Breast epithelium (tissue), 3 donors: ENCODE data around the gene CTNNA3.

ENCODE experiments used
- POLR2A ChIP-seq: fragments of 450-650 bp; IDR thresholded peaks from one replicate; pipeline ENCODE4 v1.6.1; 2016; ENCODE audit warnings: antibody characterized with exemption, mild to moderate bottlenecking, moderate library complexity
- POLR2AphosphoS5 ChIP-seq, 3 donors: sonication (generic); formaldehyde crosslinking; IDR thresholded peaks; one replicate each; pipeline ENCODE4 v1.6.1; 2017; ENCODE audit warnings: antibody characterized with exemption in 3 of 3
- TF ChIP-seq, protein P1 (sequence below), 3 donors: fragments of 450-650 bp; IDR thresholded peaks; one replicate each; pipeline ENCODE4 v1.5.1; 2016 to 2017; ENCODE audit warnings: antibody characterized with exemption in 3 of 3, mild to moderate bottlenecking in 3 of 3, moderate library complexity in 3 of 3

DNA sequence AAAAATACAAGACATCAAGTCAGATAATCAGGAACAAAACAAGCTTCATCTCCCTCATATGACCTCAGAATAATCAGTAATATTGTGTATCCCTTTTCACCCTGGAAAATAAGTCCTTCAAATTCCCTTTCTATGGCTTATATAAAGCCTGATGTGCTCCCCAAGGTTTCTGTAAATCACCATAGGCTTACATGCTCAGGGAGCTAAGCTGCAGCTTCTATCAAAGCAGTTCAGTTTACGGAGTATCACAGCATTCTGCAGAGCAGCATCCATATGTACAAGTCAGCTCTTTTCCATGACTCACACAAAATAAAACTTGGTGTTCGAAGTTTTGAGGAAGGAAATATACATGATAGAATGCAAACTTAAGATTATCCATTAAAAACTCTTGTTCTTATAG, 544.5 kb downstream of the CTNNA3 start:
- TF ChIP-seq, protein P1, sequence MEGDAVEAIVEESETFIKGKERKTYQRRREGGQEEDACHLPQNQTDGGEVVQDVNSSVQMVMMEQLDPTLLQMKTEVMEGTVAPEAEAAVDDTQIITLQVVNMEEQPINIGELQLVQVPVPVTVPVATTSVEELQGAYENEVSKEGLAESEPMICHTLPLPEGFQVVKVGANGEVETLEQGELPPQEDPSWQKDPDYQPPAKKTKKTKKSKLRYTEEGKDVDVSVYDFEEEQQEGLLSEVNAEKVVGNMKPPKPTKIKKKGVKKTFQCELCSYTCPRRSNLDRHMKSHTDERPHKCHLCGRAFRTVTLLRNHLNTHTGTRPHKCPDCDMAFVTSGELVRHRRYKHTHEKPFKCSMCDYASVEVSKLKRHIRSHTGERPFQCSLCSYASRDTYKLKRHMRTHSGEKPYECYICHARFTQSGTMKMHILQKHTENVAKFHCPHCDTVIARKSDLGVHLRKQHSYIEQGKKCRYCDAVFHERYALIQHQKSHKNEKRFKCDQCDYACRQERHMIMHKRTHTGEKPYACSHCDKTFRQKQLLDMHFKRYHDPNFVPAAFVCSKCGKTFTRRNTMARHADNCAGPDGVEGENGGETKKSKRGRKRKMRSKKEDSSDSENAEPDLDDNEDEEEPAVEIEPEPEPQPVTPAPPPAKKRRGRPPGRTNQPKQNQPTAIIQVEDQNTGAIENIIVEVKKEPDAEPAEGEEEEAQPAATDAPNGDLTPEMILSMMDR (IDR thresholded peaks at IDR 0.05) = no peak
- no peak for TF ChIP-seq POLR2AphosphoS5 (IDR thresholded peaks at IDR 0.05)
- no peak for TF ChIP-seq POLR2A
